A549 (cell line): ENCODE data around the gene ANKRD30A. TPM values are rescaled to one million over a fixed set of nuclear protein-coding genes. Genes with fewer than 3 reads are reported as not detected.
"Not testable (repeated sequence)": the region's sequence is repeated elsewhere in the genome, so short reads cannot be mapped to it uniquely, and the experiment has no call there.

Experiments
- ATAC-seq, 2 experiments: fragments of 200-7000 bp in 1 of 2; fragments of >200 bp in 1 of 2; cut with Nextera tagmentation in 1 of 2; cut with Tn5 transposase in 1 of 2; 3 replicates each; pipeline versions ENCODE4 v1.8.0 to v1.9.1; 2018 to 2020; ENCODE audit warnings: mild to moderate bottlenecking in 1 of 2, moderate library complexity in 1 of 2
- CTCF ChIA-PET: fragments of 300-600 bp; sonication (Branson Sonifier 250); formaldehyde crosslinking; extraction: SDS; loops from one replicate; lab custom pipeline; 2021; ENCODE audit warnings: antibody characterized with exemption, inconsistent platforms; lab: Yijun Ruan, JAX
- POLR2A ChIA-PET: fragments of 350-600 bp; formaldehyde crosslinking; extraction: SDS; loops from one replicate; lab custom pipeline; 2021; ENCODE audit warnings: antibody characterized with exemption, inconsistent platforms; lab: Yijun Ruan, JAX
- DNase-seq, 2 experiments: peaks; one replicate each; pipeline versions ENCODE4 v3.0.0 to v3.0.0-alpha.2; 2011 to 2016; ENCODE audit warnings: low read depth in 1 of 2, low spot score in 1 of 2
- FAIRE-seq: peaks from 2 replicates; lab custom pipeline; 2011; peaks lifted over from hg19 to GRCh38; lab: Jason Lieb, UNC
- H3K27ac ChIP-seq, 2 experiments: fragments of >200 bp; sonication (Bioruptor Twin); formaldehyde crosslinking; 3 replicates each; pipeline ENCODE4 v1.5.1; 2016 to 2017
- H3K4me1 ChIP-seq: fragments of >200 bp; sonication (Bioruptor Twin); formaldehyde crosslinking; 3 replicates; pipeline ENCODE4 v1.6.1; 2016
- H3K4me2 ChIP-seq: fragments of >200 bp; sonication (Bioruptor Twin); formaldehyde crosslinking; 3 replicates; pipeline ENCODE4 v1.6.1; 2016
- H3K4me3 ChIP-seq: fragments of >200 bp; sonication (Bioruptor Twin); formaldehyde crosslinking; 3 replicates; pipeline ENCODE4 v1.5.1; 2016
- H3K9me3 ChIP-seq: fragments of >200 bp; sonication (Bioruptor Twin); formaldehyde crosslinking; 3 replicates; pipeline ENCODE4 v1.6.1; 2016
- ATOH8 ChIP-seq: fragments of 250-450 bp; sonication (Bioruptor Pico); IDR thresholded peaks from 2 replicates; pipeline ENCODE4 v1.5.0; 2020; ENCODE audit warnings: low read depth, mild to moderate bottlenecking, moderate library complexity
- BCL3 ChIP-seq: fragments of >200 bp; sonication (Bioruptor Twin); formaldehyde crosslinking; IDR thresholded peaks from 3 replicates; pipeline ENCODE4 v1.6.1; 2016
- CBX2 ChIP-seq: fragments of 200-600 bp; sonication (generic); IDR thresholded peaks from 2 replicates; pipeline ENCODE4 v1.6.1; 2016; ENCODE audit warnings: low read depth, mild to moderate bottlenecking, borderline replicate concordance
- CHD4 ChIP-seq: fragments of 200-600 bp; sonication (generic); IDR thresholded peaks from 2 replicates; pipeline ENCODE4 v1.6.1; 2016; ENCODE audit warnings: antibody characterized with exemption, mild to moderate bottlenecking, borderline replicate concordance
- CTCF ChIP-seq: fragments of >200 bp; sonication (Bioruptor Twin); formaldehyde crosslinking; IDR thresholded peaks from 3 replicates; pipeline ENCODE4 v1.5.1; 2016
- EHF ChIP-seq: fragments of 250-450 bp; sonication (Bioruptor Pico); IDR thresholded peaks from 2 replicates; pipeline ENCODE4 v1.5.0; 2020; ENCODE audit warnings: mild to moderate bottlenecking
- HDAC2 ChIP-seq: fragments of 200-600 bp; sonication (generic); IDR thresholded peaks from 2 replicates; pipeline ENCODE4 v1.6.1; 2016
- HOXA7 ChIP-seq: fragments of 250-450 bp; sonication (Bioruptor Pico); IDR thresholded peaks from 2 replicates; pipeline ENCODE4 v1.5.0; 2020; ENCODE audit warnings: mild to moderate bottlenecking, moderate library complexity
- JUN ChIP-seq, 2 experiments: fragments of >200 bp; sonication (Bioruptor Twin); formaldehyde crosslinking; IDR thresholded peaks; 2 replicates in 1 of 2; 3 replicates in 1 of 2; pipeline ENCODE4 v1.6.1; 2016 to 2017
- JUNB ChIP-seq: fragments of >200 bp; sonication (Bioruptor Twin); formaldehyde crosslinking; IDR thresholded peaks from 2 replicates; pipeline ENCODE4 v1.6.1; 2016
- PHF8 ChIP-seq: fragments of 200-600 bp; sonication (generic); IDR thresholded peaks from 2 replicates; pipeline ENCODE4 v1.6.1; 2016; ENCODE audit warnings: low read depth, mild to moderate bottlenecking, antibody characterized with exemption, moderate library complexity, borderline replicate concordance
- RAD21 ChIP-seq, 2 experiments: fragments of >200 bp in 1 of 2; sonication (Bioruptor Twin) in 1 of 2; formaldehyde crosslinking in 1 of 2; IDR thresholded peaks in 1 of 2; conservative IDR thresholded peaks in 1 of 2; 2 replicates in 1 of 2; 3 replicates in 1 of 2; pipeline ENCODE4 v1.6.1; 2012 to 2018; ENCODE audit warnings: inconsistent platforms in 1 of 2
- SMC3 ChIP-seq: fragments of >200 bp; sonication (Bioruptor Twin); formaldehyde crosslinking; IDR thresholded peaks from 3 replicates; pipeline ENCODE4 v1.6.1; 2018; ENCODE audit warnings: inconsistent platforms
- ZFP36 ChIP-seq: fragments of 450-650 bp; IDR thresholded peaks from 2 replicates; pipeline ENCODE4 v1.6.1; 2014; ENCODE audit warnings: borderline replicate concordance; ENCODE audit not compliant: partially characterized antibody
- WGBS: methylation state at CpG from one replicate; pipeline ENCODE4 v1.1.6; 2017; ENCODE audit errors: missing lambda C conversion rate; 5-methylcytosine and 5-hydroxymethylcytosine counted together
- polyA plus RNA-seq, 4 experiments: library from polyadenylated mRNA; depleted of rRNA in 3 of 4; stranded (reverse); fragments of >200 nt; fragmentation: RNase III in 1 of 4; extraction: RNeasy Plus Mini Kit Qiagen cat#74134 plus additional on column Dnase treatment in 1 of 4; gene quantifications; 2 replicates in 3 of 4; 3 replicates in 1 of 4; pipeline ENCODE4 v1.2.3, GENCODE V29; 2011 to 2017

The ANKRD30A gene
- polyA plus RNA-seq, 2 of the 4 experiments (the other 2 are of a cell fraction): 0.97 to 8.0 TPM

GRCh38 chr10:37240223-37240622 lies 114.8 kb downstream of the ANKRD30A start (continued):
- TF ChIP-seq BCL3 (no peak), JUNB (no peak), CHD4 (no peak), CBX2 (no peak), EHF (no peak), HOXA7 (no peak), HDAC2 (no peak), CTCF (no peak)

GRCh38 chr10:37246637-37247036 lies 121.2 kb downstream of the ANKRD30A start:
- Histone ChIP-seq H3K4me3 (no peak overlapping the region), H3K4me1 (0 out of 3 replicates have a peak, but pooled peaks cover 3% of the 10 kb centered on the region), H3K9me3 (no peaks in the 10 kb centered on the region), H3K27ac (no peak overlapping the region), H3K4me2 (no peak overlapping the region)
- no peak for FAIRE-seq
- DNase-seq: no peak
- 55% methylated on average over 2 of the region's 2 CpGs for WGBS
- no peak for ATAC-seq
- ChIA-PET POLR2A (no interaction called here), CTCF (no interaction called here)
- TF ChIP-seq JUN (IDR thresholded peaks at IDR 0.05) (no peak), RAD21 (conservative IDR thresholded peaks at IDR 0.05 in 1 of 2, IDR thresholded peaks at IDR 0.05 in 1 of 2) (0 out of 5 replicates have a peak, but pooled peaks of 1 of the 2 experiments have one; percentile 9)

GRCh38 chr10:37255837-37256236 lies 130.4 kb downstream of the ANKRD30A start:
- H3K4me1 ChIP-seq, H3K9me3 ChIP-seq, DNase-seq, ATAC-seq, H3K4me3 ChIP-seq, H3K4me2 ChIP-seq, FAIRE-seq, H3K27ac ChIP-seq, POLR2A ChIA-PET, CTCF ChIA-PET: not testable (repeated sequence)
- 59% methylated on average over 3 of the region's 3 CpGs for WGBS

- H3K4me3 ChIP-seq: no peak overlapping the region
- H3K4me2 ChIP-seq: no peak overlapping the region
- WGBS: 51% methylated on average over 5 of the region's 5 CpGs
- CTCF ChIA-PET: interaction anchor here (0.6 to 0.9 kb wide), 2 partner anchors 364 to 613 kb away, joined by 3 to 6 read pairs; no protein-coding TSS in a partner anchor
- ATAC-seq (peak in 1 of 2 experiments; percentile 70; a peak in 3 of 6 replicates), FAIRE-seq (no peak), DNase-seq (peak in 1 of 2 experiments; percentile 66)
- TF ChIP-seq CHD4 (no peak), RAD21 (conservative IDR thresholded peaks at IDR 0.05 in 1 of 2, IDR thresholded peaks at IDR 0.05 in 1 of 2) (peak; percentile 65 to 79), SMC3 (peak; percentile 46; the same call in 1 of the 3 replicates), ZFP36 (no peak), PHF8 (no peak), CTCF (peak; percentile 52), ATOH8 (no peak)
- H3K27ac ChIP-seq: peak overlapping the region in 1 of 2 experiments; percentile 43; a peak in 2 of 6 replicates
- POLR2A ChIA-PET: no interaction called here
- peaks cover 20% of the 10 kb centered on the region for H3K4me1 ChIP-seq
- H3K9me3 ChIP-seq: no peaks in the 10 kb centered on the region; the same call in 2 of the 3 replicates
These were observed 137.9 kb downstream of the ANKRD30A start for GRCh38 chr10:37263304-37263703.
